H1 (cell line): Measurements from ENCODE around the gene KCNH1. TPM values are rescaled to one million over a fixed set of nuclear protein-coding genes. Genes with fewer than 3 reads are reported as not detected.

Source experiments
- ATF2 ChIP-seq: IDR thresholded peaks from 2 replicates; pipeline ENCODE4 v1.6.1; 2012; ENCODE audit warnings: low read length, inconsistent platforms
- BACH1 ChIP-seq: IDR thresholded peaks from 2 replicates; pipeline ENCODE4 v1.6.1; 2012; ENCODE audit warnings: low read length, improper control_type of control experiment
- POLR2AphosphoS5 ChIP-seq: IDR thresholded peaks from 2 replicates; pipeline ENCODE4 v1.6.1; 2011; ENCODE audit warnings: low read depth, low read length
- SP4 ChIP-seq: IDR thresholded peaks from 2 replicates; pipeline ENCODE4 v1.6.1; 2012; ENCODE audit warnings: low read length, inconsistent platforms
- polyA plus RNA-seq, 7 experiments: library from polyadenylated mRNA; depleted of rRNA in 3 of 7; stranded (reverse) in 5 of 7; unstranded in 2 of 7; fragments of >200 nt in 5 of 7; fragments of 200-250 nt in 2 of 7; gene quantifications; 1 replicate in 5 of 7; 2 replicates in 1 of 7; 4 replicates in 1 of 7; pipeline versions ENCODE4 v1.2.1 to v1.2.3, GENCODE V29; 2011 to 2013; ENCODE audit warnings: missing spikeins in 2 of 7, mixed read lengths in 2 of 7
- total RNA-seq: library from RNA; stranded (reverse); fragmentation: NEBNext Ultra II Directional; extraction: Animal tissue kit (Norgen Biotek cat#: 25700); gene quantifications from 2 replicates; pipeline ENCODE4 v1.2.1, GENCODE V29; 2021

KCNH1 gene
- total and polyA plus RNA-seq, 2 of the 8 experiments (the other 6 are each of a cell fraction or from before 2014, with no cell fraction given) = 0.27 to 0.34 TPM

GRCh38 chr1:210786546-210786945, 347.4 kb downstream of the KCNH1 start (continued):
- TF ChIP-seq POLR2AphosphoS5 (no peak), ATF2 (no peak), SP4 (no peak), BACH1 (no peak)
